Jurkat, Clone E6-1 (cell line): ENCODE results near the gene TRIM27.
"Not testable (repeated sequence)": the region's sequence is repeated elsewhere in the genome, so short reads cannot be mapped to it uniquely, and the experiment has no call there.

ENCODE experiments used
- DNase-seq: peaks from one replicate; pipeline ENCODE4 v3.0.0-alpha.2; 2011; ENCODE audit warnings: low read depth, low spot score
- H3K4me3 ChIP-seq: 2 replicates; pipeline ENCODE4 v1.5.1; 2011; ENCODE audit warnings: mild to moderate bottlenecking, low read length, control low read depth, moderate library complexity

The TRIM27 gene

GRCh38 chr6:28901831-28902230 lies 22.0 kb downstream of the TRIM27 start:
- no peak overlapping the region for H3K4me3 ChIP-seq
- no peak for DNase-seq

- no peak for DNase-seq
- H3K4me3 ChIP-seq: no peak overlapping the region
These were observed 23.1 kb downstream of the TRIM27 start for GRCh38 chr6:28900577-28901256.

GRCh38 chr6:28898710-28898965 lies 25.1 kb downstream of the TRIM27 start:
- H3K4me3 ChIP-seq: no peak overlapping the region

GRCh38 chr6:28897369-28897745 lies 26.4 kb downstream of the TRIM27 start:
- no peak for DNase-seq
- H3K4me3 ChIP-seq: peak overlapping the region; percentile 90

More at GRCh38 chr6:28898710-28898965, 25.1 kb downstream of the TRIM27 start:
- DNase-seq: no peak

GRCh38 chr6:28896505-28897368 lies 27.0 kb downstream of the TRIM27 start:
- peak; percentile 55 for DNase-seq
- peak overlapping the region; percentile 90 for H3K4me3 ChIP-seq

GRCh38 chr6:28895131-28895812 lies 28.5 kb downstream of the TRIM27 start:
- peak overlapping the region; percentile 90 for H3K4me3 ChIP-seq
- DNase-seq: peak; percentile 98

DNA sequence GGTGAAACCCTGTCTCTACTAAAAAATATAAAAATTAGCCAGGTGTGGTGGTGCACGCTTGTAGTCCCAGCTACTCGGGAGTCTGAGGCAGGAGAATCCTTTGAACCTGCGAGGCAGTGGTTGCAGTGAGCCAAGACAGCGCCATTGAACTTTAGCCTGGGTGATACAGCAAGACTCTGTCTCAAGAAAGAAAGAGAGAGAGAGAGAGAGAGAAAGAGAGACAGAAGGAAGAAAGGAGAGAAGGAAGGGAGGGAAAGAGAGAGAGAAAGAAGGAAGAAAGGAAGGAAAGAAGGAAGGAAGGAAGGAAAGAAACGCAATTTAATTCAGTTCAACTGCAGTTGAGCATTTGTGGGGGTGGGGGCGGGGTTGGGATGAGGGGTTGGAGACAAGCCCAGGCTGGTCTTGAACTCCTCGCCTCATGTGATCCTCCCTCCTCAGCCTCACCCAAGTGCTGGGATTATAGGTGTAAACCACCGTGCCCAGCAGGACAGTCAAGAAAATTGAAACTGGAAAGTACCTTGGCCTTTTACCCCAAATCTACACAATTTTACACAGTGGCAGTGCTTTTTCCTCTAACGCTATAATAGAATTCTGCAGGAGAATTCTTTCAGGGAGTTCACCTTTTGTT lies 30.5 kb downstream of the TRIM27 start:
- no peak overlapping the region for H3K4me3 ChIP-seq
- no peak for DNase-seq

DNA sequence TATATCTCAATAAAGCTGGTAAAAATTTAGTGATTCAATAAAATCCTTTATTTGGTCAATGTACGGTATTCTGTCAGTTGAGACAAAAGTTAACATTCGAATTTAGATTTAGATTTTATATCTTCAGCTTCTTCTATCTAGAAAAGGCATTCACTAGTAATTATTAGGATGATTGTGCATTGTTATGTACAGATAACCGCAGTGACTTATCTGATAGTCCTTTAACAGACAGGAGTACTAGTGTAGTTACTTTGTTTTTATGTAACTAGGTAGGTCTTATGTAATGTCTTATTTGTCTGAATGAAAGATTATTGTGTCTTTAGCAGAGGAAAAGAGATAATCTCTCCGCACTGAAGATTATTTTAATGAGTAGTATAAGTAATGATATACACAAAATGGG lies 31.3 kb downstream of the TRIM27 start:
- no peak for DNase-seq
- no peak overlapping the region for H3K4me3 ChIP-seq

DNA sequence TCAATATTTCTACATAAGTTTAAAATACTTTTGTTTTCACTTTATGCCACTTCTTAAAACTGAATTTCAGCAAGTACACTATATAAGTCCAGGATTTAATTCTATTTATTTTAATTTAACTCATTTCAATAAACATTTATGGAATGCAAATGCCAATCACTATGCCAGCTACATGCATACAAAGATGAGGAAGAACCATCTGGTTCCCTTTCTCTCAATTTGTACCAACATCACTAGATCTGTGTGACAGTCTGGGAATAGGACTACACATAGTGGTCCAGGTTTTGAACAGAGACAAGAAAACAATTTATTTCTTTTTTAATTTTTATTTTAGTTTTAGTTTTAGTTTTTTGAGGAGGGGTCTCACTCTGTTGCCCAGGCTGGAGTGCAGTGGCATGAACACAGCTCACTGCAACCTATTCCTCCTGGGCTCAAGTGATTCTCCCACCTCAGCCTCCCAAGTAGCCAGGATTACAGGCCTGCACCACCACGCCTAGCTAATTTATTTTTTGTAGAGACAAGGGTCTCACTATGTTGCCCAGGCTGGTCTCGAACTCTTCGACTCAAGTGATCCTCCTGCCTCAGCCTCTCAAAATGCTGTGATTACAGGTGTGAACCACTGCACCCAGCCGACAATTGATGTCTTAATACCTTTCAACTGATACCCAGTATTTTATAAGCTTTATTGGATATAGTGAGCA lies 35.8 kb downstream of the TRIM27 start:
- no peak overlapping the region for H3K4me3 ChIP-seq
- no peak for DNase-seq

DNA sequence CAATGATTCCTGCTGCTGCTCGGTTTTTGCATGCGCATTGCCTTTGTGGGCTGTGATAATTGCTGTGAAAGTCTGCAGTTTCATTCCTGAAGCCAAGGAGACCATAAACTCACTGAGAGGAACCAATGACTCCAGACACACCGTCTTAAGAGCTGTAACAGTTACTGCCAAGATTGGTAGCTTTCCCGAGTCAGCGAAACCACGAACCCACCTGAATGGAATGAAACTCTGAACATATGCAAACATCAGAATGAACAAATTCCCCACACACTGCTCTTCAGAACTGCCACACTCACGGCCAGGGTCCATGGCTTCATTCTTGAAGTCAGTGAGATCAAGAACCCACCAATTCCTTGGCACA lies 37.7 kb downstream of the TRIM27 start:
- H3K4me3 ChIP-seq: no peak overlapping the region
- no peak for DNase-seq

- DNase-seq: peak; percentile 95
- H3K4me3 ChIP-seq: no peak overlapping the region
These were observed 39.2 kb downstream of the TRIM27 start for GRCh38 chr6:28884423-28885131.

DNA sequence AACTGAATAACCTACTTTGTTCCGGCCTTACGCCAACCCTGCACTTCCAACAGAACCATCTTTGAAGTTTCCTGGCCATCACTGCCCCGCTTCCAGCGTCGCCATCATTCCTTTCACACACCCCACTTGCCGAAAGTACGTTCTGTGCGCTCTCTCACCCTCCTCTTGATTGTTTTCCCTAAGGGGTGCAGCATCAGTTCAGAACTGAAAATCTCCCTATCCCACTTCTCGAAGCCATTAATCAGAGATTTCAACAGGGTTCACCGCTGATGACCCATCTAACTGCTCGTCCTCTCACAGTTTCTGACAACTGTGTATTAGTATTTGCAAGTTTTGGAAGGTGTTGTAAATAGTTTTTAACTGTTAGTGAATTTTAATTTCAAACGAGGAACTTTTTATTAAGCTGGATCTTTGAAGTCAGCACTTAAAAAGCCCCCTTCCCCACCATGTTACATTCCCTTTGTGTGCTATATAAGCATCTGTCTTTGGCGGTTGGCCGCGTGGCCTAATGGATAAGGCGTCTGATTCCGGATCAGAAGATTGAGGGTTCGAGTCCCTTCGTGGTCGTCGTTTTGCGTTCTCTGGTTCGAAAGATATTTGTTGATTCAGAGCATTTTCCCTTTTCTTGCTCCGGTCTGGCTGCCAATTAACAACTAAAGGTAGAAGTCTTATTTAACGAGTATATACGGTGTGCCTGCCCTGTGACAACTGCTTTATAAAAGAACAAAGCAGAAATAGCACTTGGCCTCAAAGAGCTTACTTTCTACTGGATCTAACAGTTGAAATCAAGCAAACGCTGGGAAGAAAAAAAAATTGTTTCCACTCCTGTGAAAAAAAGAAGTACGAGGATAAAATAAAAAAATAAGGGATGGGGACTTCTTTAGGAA lies 42.6 kb downstream of the TRIM27 start:
- H3K4me3 ChIP-seq: no peak overlapping the region
- peak; percentile 61 for DNase-seq

DNA sequence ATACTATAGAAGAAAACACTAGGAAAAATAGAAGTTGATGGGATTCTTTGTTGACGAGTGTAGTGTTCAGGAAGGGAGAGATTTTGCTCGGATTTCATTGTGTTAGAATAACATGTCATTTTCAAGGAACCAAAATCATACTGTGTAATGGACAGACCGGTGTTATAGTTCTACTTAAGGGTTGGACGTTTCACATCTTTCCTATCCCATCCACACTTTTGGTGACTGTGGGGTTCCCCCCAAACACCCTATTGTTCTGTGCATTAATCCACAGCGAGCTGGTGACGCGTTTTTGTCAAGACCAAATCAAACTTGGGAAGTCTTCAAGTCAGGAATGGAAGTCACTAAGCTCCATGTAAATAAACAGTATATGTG lies 43.3 kb downstream of the TRIM27 start:
- DNase-seq: no peak
- no peak overlapping the region for H3K4me3 ChIP-seq

- H3K4me3 ChIP-seq: no peak overlapping the region
- peak; percentile 88 for DNase-seq
These were observed 47.1 kb downstream of the TRIM27 start for GRCh38 chr6:28876710-28877109.

- peak; percentile 40 for DNase-seq
- H3K4me3 ChIP-seq: no peak overlapping the region
These were observed 48.5 kb downstream of the TRIM27 start for GRCh38 chr6:28875191-28875747.

GRCh38 chr6:28872157-28872817 lies 51.5 kb downstream of the TRIM27 start:
- DNase-seq, H3K4me3 ChIP-seq: not testable (repeated sequence)
